Uterus (tissue), 4 donors: ENCODE data around the gene COL13A1. TPM values are rescaled to one million over a fixed set of nuclear protein-coding genes. Genes with fewer than 3 reads are reported as not detected.

Experiments used
- DNase-seq, 2 donors: peaks; one replicate each; pipeline ENCODE4 v3.0.0-alpha.2; 2019 to 2020
- H3K27ac ChIP-seq, 2 donors: fragments of 200-600 bp; sonication (generic); 1 replicate in 1 of 2; 2 replicates in 1 of 2; pipeline ENCODE4 v1.5.1; 2016 to 2018
- H3K27me3 ChIP-seq, 2 donors: fragments of 200-600 bp; sonication (generic); one replicate each; pipeline ENCODE4 v1.5.1; 2018 to 2019; ENCODE audit warnings: control low read depth in 1 of 2
- H3K36me3 ChIP-seq, 2 donors: fragments of 200-600 bp; sonication (generic); one replicate each; pipeline ENCODE4 v1.5.1; 2019; ENCODE audit warnings: control low read depth in 1 of 2
- H3K4me1 ChIP-seq, 2 donors: fragments of 200-600 bp; sonication (generic); one replicate each; pipeline ENCODE4 v1.5.1; 2018 to 2019; ENCODE audit warnings: control low read depth in 1 of 2
- H3K4me3 ChIP-seq, 2 donors: fragments of 200-600 bp; sonication (generic); 1 replicate in 1 of 2; 2 replicates in 1 of 2; pipeline ENCODE4 v1.5.1; 2018 to 2019; ENCODE audit warnings: mild to moderate bottlenecking in 1 of 2
- H3K9me3 ChIP-seq, 2 donors: fragments of 200-600 bp; sonication (generic); one replicate each; pipeline ENCODE4 v1.5.1; 2019; ENCODE audit warnings: control low read depth in 1 of 2
- CTCF ChIP-seq, 4 experiments: fragments of 200-600 bp in 2 of 4; fragments of 450-650 bp in 2 of 4; sonication (generic) in 2 of 4; IDR thresholded peaks; one replicate each; pipeline ENCODE4 v1.5.1; 2016 to 2019; ENCODE audit warnings: antibody characterized with exemption in 4 of 4, mild to moderate bottlenecking in 2 of 4, moderate library complexity in 1 of 4
- POLR2A ChIP-seq, 2 donors: fragments of 450-650 bp; IDR thresholded peaks; one replicate each; pipeline ENCODE4 v1.6.1; 2016; ENCODE audit warnings: antibody characterized with exemption in 2 of 2, mild to moderate bottlenecking in 1 of 2, moderate library complexity in 1 of 2
- intact Hi-C: fragments of 100-400 bp; cut with DNase I; formaldehyde crosslinking; loops from one replicate; pipeline ENCODE4 v1.15.1; 2023; ENCODE audit warnings: low total_unique reads
- total RNA-seq, 4 donors: library from RNA; depleted of rRNA in 3 of 4; stranded (reverse); fragments of >200 nt in 3 of 4; gene quantifications; one replicate each; pipeline versions ENCODE4 v1.1.0 to v1.2.4, GENCODE V29; 2014 to 2023
- donor health status: DM: yes; HTN: yes; CAD: no.

The COL13A1 gene
- total RNA-seq, 4 donors from 2014 or later = 2.1 to 13.9 (median 3.6) TPM; not detected in 1

- H3K27ac ChIP-seq = no peak overlapping the region
- no peaks in the 10 kb centered on the region for H3K27me3 ChIP-seq
- no peaks in the 10 kb centered on the region for H3K4me1 ChIP-seq
- peak in 1 of 2 donors; percentile 27 for DNase-seq
- no peak overlapping the region for H3K4me3 ChIP-seq
- intact Hi-C loops = no loop called here
- H3K36me3 ChIP-seq = no peaks in the 10 kb centered on the region
- H3K9me3 ChIP-seq = no peaks in the 10 kb centered on the region
- TF ChIP-seq CTCF (IDR thresholded peaks at IDR 0.05) (no peak), POLR2A (IDR thresholded peaks at IDR 0.05) (no peak)
These were observed 94.1 kb downstream of the COL13A1 start for GRCh38 chr10:69895759-69896158.

GRCh38 chr10:69896606-69897231 lies 95.0 kb downstream of the COL13A1 start:
- no peaks in the 10 kb centered on the region for H3K4me1 ChIP-seq
- no peaks in the 10 kb centered on the region for H3K36me3 ChIP-seq
- H3K9me3 ChIP-seq = no peaks in the 10 kb centered on the region
- DNase-seq = no peak
- H3K27ac ChIP-seq = no peak overlapping the region
- no peak overlapping the region for H3K4me3 ChIP-seq
- intact Hi-C loops = no loop called here
- no peak for TF ChIP-seq CTCF (IDR thresholded peaks at IDR 0.05)
- TF ChIP-seq POLR2A (IDR thresholded peaks at IDR 0.05) = no peak
- no peaks in the 10 kb centered on the region for H3K27me3 ChIP-seq

- TF ChIP-seq POLR2A (IDR thresholded peaks at IDR 0.05) = no peak
- TF ChIP-seq CTCF (IDR thresholded peaks at IDR 0.05) = no peak
- intact Hi-C loops = no loop called here
- no peak for DNase-seq
- no peak overlapping the region for H3K27ac ChIP-seq
- no peak overlapping the region for H3K4me3 ChIP-seq
- H3K4me1 ChIP-seq = no peaks in the 10 kb centered on the region
- no peaks in the 10 kb centered on the region for H3K36me3 ChIP-seq
- H3K9me3 ChIP-seq = no peaks in the 10 kb centered on the region
- no peaks in the 10 kb centered on the region for H3K27me3 ChIP-seq
These were observed 95.7 kb downstream of the COL13A1 start for GRCh38 chr10:69897432-69897831.

GRCh38 chr10:69897999-69898398 lies 96.3 kb downstream of the COL13A1 start:
- no peak overlapping the region for H3K4me3 ChIP-seq
- no peaks in the 10 kb centered on the region for H3K27me3 ChIP-seq
- intact Hi-C loops = no loop called here
- H3K9me3 ChIP-seq = no peaks in the 10 kb centered on the region
- no peak for DNase-seq
- TF ChIP-seq POLR2A (IDR thresholded peaks at IDR 0.05) = no peak
- no peak for TF ChIP-seq CTCF (IDR thresholded peaks at IDR 0.05)
- no peaks in the 10 kb centered on the region for H3K4me1 ChIP-seq
- no peak overlapping the region for H3K27ac ChIP-seq
- no peaks in the 10 kb centered on the region for H3K36me3 ChIP-seq

GRCh38 chr10:69898524-69898923 lies 96.8 kb downstream of the COL13A1 start:
- DNase-seq = no peak
- intact Hi-C loops = no loop called here
- no peak overlapping the region for H3K27ac ChIP-seq

More at GRCh38 chr10:69898524-69898923, 96.8 kb downstream of the COL13A1 start:
- Histone ChIP-seq H3K27me3 (no peaks in the 10 kb centered on the region), H3K9me3 (no peaks in the 10 kb centered on the region), H3K4me3 (no peak overlapping the region), H3K36me3 (no peaks in the 10 kb centered on the region), H3K4me1 (no peaks in the 10 kb centered on the region)
- TF ChIP-seq CTCF (IDR thresholded peaks at IDR 0.05) (no peak), POLR2A (IDR thresholded peaks at IDR 0.05) (no peak)
